PFSK-1 (cell line): ENCODE results near the gene DHRS12.

ENCODE experiments used
- FOXP2 ChIP-seq: optimal IDR thresholded peaks from 2 replicates; pipeline ENCODE3; 2011; ENCODE audit warnings: borderline replicate concordance, control low read depth, inconsistent platforms; ENCODE audit not compliant: insufficient read depth; ENCODE audit errors: extremely low read length, extremely low read depth
- POLR2AphosphoS5 ChIP-seq: IDR thresholded peaks from 2 replicates; pipeline ENCODE4 v1.6.1; 2012; ENCODE audit warnings: low read depth, mild to moderate bottlenecking, control low read depth, low read length, moderate library complexity
- SIN3A ChIP-seq: IDR thresholded peaks from 2 replicates; pipeline ENCODE4 v1.6.1; 2012; ENCODE audit warnings: mild to moderate bottlenecking, low read length, moderate library complexity, borderline replicate concordance; ENCODE audit not compliant: insufficient read depth
- TAF1 ChIP-seq: IDR thresholded peaks from 2 replicates; pipeline ENCODE4 v1.6.1; 2012; ENCODE audit warnings: low read length, control low read depth, borderline replicate concordance; ENCODE audit not compliant: insufficient read depth
- TF ChIP-seq, protein P1 (sequence below), 2 experiments: IDR thresholded peaks; 2 replicates each; pipeline versions ENCODE4 v1.6.1 to v1.8.0; 2011 to 2012; ENCODE audit warnings: low read depth in 2 of 2, low read length in 2 of 2, control low read depth in 1 of 2, inconsistent platforms in 1 of 2, mild to moderate bottlenecking in 1 of 2, moderate library complexity in 1 of 2; ENCODE audit not compliant: insufficient read depth in 1 of 2

The DHRS12 gene

DNA sequence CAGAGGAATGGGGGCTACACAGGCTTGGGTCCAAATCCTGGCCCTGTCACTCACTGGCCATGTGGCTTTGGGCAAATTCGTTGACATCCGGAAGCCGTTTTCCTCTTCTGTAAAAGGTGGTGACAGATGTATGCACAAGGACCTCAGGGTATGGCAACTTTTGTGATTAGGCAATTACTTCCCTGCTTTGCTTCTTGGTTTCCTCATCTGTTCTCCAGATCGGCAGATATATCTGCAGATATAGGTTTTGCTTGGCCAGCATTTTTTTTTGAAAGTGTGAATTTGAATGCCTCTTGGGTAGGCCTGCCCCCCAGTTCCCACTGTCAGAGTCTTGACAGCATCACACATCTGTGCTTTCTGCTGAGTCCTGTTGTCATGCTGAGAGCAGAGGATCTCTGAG is 23.3 kb upstream of the DHRS12 start:
- TF ChIP-seq, protein P1, sequence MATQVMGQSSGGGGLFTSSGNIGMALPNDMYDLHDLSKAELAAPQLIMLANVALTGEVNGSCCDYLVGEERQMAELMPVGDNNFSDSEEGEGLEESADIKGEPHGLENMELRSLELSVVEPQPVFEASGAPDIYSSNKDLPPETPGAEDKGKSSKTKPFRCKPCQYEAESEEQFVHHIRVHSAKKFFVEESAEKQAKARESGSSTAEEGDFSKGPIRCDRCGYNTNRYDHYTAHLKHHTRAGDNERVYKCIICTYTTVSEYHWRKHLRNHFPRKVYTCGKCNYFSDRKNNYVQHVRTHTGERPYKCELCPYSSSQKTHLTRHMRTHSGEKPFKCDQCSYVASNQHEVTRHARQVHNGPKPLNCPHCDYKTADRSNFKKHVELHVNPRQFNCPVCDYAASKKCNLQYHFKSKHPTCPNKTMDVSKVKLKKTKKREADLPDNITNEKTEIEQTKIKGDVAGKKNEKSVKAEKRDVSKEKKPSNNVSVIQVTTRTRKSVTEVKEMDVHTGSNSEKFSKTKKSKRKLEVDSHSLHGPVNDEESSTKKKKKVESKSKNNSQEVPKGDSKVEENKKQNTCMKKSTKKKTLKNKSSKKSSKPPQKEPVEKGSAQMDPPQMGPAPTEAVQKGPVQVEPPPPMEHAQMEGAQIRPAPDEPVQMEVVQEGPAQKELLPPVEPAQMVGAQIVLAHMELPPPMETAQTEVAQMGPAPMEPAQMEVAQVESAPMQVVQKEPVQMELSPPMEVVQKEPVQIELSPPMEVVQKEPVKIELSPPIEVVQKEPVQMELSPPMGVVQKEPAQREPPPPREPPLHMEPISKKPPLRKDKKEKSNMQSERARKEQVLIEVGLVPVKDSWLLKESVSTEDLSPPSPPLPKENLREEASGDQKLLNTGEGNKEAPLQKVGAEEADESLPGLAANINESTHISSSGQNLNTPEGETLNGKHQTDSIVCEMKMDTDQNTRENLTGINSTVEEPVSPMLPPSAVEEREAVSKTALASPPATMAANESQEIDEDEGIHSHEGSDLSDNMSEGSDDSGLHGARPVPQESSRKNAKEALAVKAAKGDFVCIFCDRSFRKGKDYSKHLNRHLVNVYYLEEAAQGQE (IDR thresholded peaks at IDR 0.05; ENCODE audit: insufficient read depth in 1 of 2, low read depth in 2 of 2, low read length in 2 of 2) = no peak
- no peak for TF ChIP-seq FOXP2
- TF ChIP-seq SIN3A = no peak
- TF ChIP-seq POLR2AphosphoS5 = no peak
- TF ChIP-seq TAF1 = no peak

GRCh38 chr13:51826606-51827005 is 22.6 kb upstream of the DHRS12 start:
- no peak for TF ChIP-seq TAF1
- no peak for TF ChIP-seq FOXP2
- TF ChIP-seq SIN3A = no peak
- no peak for TF ChIP-seq POLR2AphosphoS5
- TF ChIP-seq, protein P1 (IDR thresholded peaks at IDR 0.05; ENCODE audit: insufficient read depth in 1 of 2, low read depth in 2 of 2, low read length in 2 of 2) = no peak

GRCh38 chr13:51825681-51826254 is 21.8 kb upstream of the DHRS12 start:
- TF ChIP-seq FOXP2 (no peak), TAF1 (no peak), POLR2AphosphoS5 (no peak)
- TF ChIP-seq, protein P1 (IDR thresholded peaks at IDR 0.05; ENCODE audit: insufficient read depth in 1 of 2, low read depth in 2 of 2, low read length in 2 of 2) = no peak

DNA sequence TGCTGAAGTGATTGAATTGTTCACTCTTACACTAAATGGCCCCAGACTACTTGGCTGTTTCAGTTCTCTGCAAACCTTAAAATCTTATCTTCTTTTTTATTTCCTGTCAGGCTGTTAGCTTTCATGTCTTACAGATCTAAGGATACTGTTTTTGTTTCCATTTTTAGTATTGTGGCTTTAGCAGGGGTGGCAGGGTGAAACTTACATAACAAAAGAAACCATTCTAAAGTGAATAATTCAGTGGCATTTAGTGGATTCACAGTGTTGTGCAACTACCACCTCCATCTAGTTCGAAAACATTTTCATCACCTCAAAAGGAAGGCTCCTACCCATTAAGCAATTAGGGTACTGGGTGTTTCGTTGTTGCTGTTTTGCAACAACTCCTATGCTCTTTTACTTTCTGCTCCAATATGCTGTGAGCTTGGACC is 21.2 kb upstream of the DHRS12 start:
- TF ChIP-seq, protein P1 (IDR thresholded peaks at IDR 0.05; ENCODE audit: insufficient read depth in 1 of 2, low read depth in 2 of 2, low read length in 2 of 2) = no peak
- no peak for TF ChIP-seq POLR2AphosphoS5
- no peak for TF ChIP-seq TAF1
- TF ChIP-seq SIN3A = no peak
- TF ChIP-seq FOXP2 = no peak

- TF ChIP-seq TAF1 (no peak), SIN3A (no peak), FOXP2 (no peak), POLR2AphosphoS5 (no peak)
- TF ChIP-seq, protein P1 (IDR thresholded peaks at IDR 0.05; ENCODE audit: insufficient read depth in 1 of 2, low read depth in 2 of 2, low read length in 2 of 2) = no peak
These were observed 19.9 kb upstream of the DHRS12 start for GRCh38 chr13:51823863-51824262.
